Effector memory CD4-positive, alpha-beta T cell (primary cell): ENCODE results near the gene KANK2.

Source experiments
- DNase-seq, 3 donors: peaks; one replicate each; pipeline ENCODE4 v3.0.0-alpha.2; 2020
- H3K27ac ChIP-seq: 2 replicates; pipeline ENCODE4 v1.7.0; 2013; ENCODE audit warnings: mild to moderate bottlenecking, low read length, moderate library complexity; ENCODE audit not compliant: insufficient read depth, poor library complexity, severe bottlenecking
- H3K27me3 ChIP-seq: replicated peaks from 2 replicates; pipeline ENCODE4 v1.7.0; 2013; ENCODE audit warnings: mild to moderate bottlenecking, low read length; ENCODE audit not compliant: insufficient read depth, control insufficient read depth, poor library complexity, severe bottlenecking
- H3K36me3 ChIP-seq: 2 replicates; pipeline ENCODE4 v1.7.0; 2013; ENCODE audit warnings: mild to moderate bottlenecking, low read length, moderate library complexity; ENCODE audit not compliant: control insufficient read depth, insufficient read depth
- H3K4me1 ChIP-seq: 2 replicates; pipeline ENCODE4 v1.7.0; 2013; ENCODE audit warnings: low read length, mild to moderate bottlenecking; ENCODE audit not compliant: control insufficient read depth, insufficient read depth, poor library complexity, severe bottlenecking
- H3K4me3 ChIP-seq: 2 replicates; pipeline ENCODE4 v1.7.0; 2013; ENCODE audit warnings: low read length, low read depth, mild to moderate bottlenecking; ENCODE audit not compliant: insufficient read depth, poor library complexity, severe bottlenecking
- H3K9me3 ChIP-seq: 2 replicates; pipeline ENCODE4 v1.7.0; 2013; ENCODE audit warnings: mild to moderate bottlenecking, low read length, moderate library complexity; ENCODE audit not compliant: control insufficient read depth

The KANK2 gene

DNA sequence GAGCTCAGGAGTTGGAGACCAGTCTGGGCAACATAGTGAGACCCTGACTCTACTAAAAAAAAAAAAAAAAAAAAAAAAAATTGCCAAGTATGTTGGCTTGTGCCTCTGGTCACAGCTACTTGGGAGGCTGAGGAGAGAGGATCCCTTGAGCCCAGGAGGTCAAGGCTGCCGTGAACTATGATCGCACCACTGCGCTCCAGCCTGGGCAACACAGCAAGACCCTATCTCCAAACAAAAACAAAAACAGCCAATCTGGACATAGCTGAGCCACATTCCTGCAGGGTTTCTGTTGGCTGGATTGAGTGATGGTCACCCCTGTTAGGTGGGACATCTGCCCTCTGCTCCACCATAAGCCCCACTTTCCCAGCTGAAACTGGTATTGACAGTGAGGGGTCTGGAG, 28.5 kb upstream of the KANK2 start:
- H3K9me3 ChIP-seq: no peaks in the 10 kb centered on the region
- H3K4me3 ChIP-seq: no peak overlapping the region
- no peaks in the 10 kb centered on the region for H3K36me3 ChIP-seq
- H3K27me3 ChIP-seq: no peaks in the 10 kb centered on the region
- no peak for DNase-seq
- H3K4me1 ChIP-seq: no peaks in the 10 kb centered on the region
- no peak overlapping the region for H3K27ac ChIP-seq

DNA sequence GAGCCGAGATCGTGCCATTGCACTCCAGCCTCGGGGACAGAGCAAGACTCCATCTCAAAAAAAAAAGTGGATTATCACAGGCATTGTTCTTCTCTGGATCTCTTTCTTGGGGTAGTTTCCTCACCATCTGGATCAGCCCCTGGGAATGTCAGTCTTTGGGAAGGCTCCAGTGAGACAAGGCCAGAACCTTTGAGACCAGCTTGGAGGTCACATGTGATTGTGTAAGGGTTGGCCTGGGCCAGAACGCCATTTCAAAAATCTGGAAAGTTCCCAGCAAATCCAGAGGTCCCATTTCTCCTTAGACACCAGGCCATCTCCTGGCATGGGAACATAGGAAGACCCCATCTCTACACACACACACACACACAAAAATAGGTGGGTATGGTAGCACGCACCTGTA, 27.8 kb upstream of the KANK2 start:
- Histone ChIP-seq H3K4me1 (no peaks in the 10 kb centered on the region), H3K4me3 (no peak overlapping the region), H3K27me3 (no peaks in the 10 kb centered on the region), H3K36me3 (no peaks in the 10 kb centered on the region), H3K27ac (no peak overlapping the region), H3K9me3 (no peaks in the 10 kb centered on the region)
- no peak for DNase-seq

DNA sequence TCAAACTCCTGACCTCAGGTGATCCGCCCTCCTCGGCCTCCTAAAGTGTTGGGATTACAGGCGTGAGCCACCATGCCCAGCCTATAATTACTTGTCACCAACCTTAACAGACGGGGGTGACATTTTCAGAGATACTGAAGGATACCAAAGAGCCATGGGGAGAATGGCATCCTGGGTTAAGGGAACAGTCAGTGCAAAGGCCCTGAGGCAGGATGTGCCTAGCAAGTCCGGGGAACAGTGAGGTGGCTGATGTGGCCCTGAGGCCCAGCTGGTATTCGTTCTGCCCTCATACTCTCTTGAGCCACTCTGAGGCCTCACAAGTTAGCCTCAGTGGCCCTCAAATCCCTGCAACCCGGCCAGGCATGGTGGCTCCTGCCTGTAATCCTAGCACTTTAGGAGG, 27.1 kb upstream of the KANK2 start:
- Histone ChIP-seq H3K27me3 (no peaks in the 10 kb centered on the region), H3K4me3 (no peak overlapping the region), H3K9me3 (no peaks in the 10 kb centered on the region), H3K4me1 (no peaks in the 10 kb centered on the region), H3K27ac (no peak overlapping the region), H3K36me3 (no peaks in the 10 kb centered on the region)
- no peak for DNase-seq

DNA sequence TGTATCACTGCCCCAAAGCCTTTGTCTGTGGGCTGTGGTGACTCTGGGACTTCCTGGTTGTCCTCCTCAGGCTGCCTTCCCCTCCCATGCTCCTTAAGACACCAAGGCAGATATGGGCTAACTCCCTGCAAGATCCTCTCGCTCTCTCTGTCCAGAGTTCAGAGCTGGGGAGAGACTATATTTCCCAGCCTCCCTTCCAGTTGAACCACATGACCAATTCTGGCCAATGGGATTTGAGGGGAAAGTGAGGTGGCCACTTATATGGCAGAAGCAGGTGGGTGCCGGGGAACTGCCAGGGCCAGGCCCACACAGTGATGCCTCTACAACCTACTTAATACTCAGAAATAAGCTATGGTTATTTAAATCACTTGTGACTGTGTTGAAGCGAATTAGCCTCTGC, 25.9 kb upstream of the KANK2 start:
- no peak for DNase-seq
- Histone ChIP-seq H3K36me3 (no peaks in the 10 kb centered on the region), H3K9me3 (no peaks in the 10 kb centered on the region), H3K4me1 (no peaks in the 10 kb centered on the region), H3K27me3 (no peaks in the 10 kb centered on the region), H3K4me3 (no peak overlapping the region), H3K27ac (no peak overlapping the region)

- Histone ChIP-seq H3K27me3 (no peaks in the 10 kb centered on the region), H3K4me3 (no peak overlapping the region), H3K27ac (no peak overlapping the region), H3K36me3 (no peaks in the 10 kb centered on the region), H3K4me1 (no peaks in the 10 kb centered on the region), H3K9me3 (no peaks in the 10 kb centered on the region)
- no peak for DNase-seq
Measured at GRCh38 chr19:11221082-11221598, 23.8 kb upstream of the KANK2 start.

DNA sequence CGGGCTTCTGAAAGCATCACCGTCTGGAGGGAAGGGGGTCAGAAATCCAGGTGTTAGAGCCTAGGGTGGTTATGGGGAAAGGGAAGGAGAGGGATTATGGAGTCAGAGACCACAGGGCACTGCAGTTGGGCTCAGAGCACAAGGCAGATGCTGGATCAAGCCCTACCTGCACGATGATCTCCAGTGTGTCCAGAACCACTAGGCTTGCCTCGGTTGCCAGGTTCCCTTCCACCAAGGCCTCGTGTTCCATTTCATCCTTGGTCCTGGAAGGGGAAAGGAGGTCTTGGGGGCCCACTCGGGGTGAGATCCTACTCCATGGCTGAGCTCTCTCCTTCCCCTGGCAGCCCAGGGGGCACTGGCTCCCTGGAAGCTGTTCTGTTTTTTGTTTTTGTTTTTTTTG, 17.0 kb upstream of the KANK2 start:
- no peaks in the 10 kb centered on the region for H3K27me3 ChIP-seq
- no peaks in the 10 kb centered on the region for H3K36me3 ChIP-seq
- H3K4me1 ChIP-seq: no peaks in the 10 kb centered on the region
- DNase-seq: no peak
- no peak overlapping the region for H3K4me3 ChIP-seq
- H3K9me3 ChIP-seq: no peaks in the 10 kb centered on the region
- H3K27ac ChIP-seq: no peak overlapping the region

DNA sequence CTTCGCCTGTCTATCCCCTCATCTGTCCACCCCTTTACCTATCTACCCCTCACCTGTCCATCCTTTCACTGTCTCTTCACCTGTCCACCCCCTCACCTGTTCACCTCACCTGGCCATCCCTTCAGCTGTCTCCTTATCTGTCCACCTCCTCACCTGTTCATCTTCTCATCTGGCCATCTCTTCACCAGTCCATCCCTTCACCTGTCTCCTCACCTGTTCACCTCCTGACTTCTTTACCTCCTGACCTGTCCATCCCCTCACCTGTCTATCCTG, 13.2 kb upstream of the KANK2 start:
- Histone ChIP-seq H3K36me3 (no peaks in the 10 kb centered on the region), H3K27me3 (no peaks in the 10 kb centered on the region), H3K4me3 (no peak overlapping the region), H3K9me3 (no peaks in the 10 kb centered on the region), H3K4me1 (no peaks in the 10 kb centered on the region), H3K27ac (no peak overlapping the region)
- no peak for DNase-seq

DNA sequence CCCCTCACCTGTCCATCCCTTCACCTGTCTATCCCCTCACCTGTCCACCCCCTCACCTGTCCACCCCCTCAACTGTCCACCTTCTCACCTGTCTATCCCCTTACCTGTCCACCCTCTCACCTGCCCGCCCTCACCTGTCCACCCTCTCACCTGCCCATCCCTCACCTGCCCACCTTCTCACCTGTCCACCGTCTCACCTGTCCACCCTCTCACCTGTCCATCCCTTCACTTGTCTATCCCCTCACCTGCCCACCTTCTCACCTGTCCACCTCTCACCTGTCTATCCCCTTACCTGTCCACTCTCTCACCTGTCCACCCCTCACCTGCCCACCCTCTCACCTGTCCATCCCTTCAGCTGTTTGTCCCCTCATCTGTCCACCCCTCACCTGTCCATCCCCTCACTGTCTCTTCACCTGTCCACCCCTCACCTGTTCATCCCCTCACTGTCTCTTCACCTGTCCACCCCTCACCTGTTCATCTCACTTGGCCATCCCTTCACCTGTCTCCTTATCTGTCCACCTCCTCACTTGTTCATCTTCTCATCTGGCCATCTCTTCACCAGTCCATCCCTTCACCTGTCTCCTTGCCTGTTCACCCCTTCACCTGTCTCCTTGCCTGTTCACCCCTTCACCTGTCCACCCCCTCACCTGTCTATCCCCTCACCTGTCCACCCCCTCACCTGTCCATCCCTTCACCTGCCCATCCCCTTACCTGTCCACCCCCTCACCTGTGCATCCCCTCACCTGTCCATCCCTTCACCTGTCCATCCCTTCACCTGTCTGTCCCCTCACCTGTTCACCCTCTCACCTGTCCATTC, 12.7 kb upstream of the KANK2 start:
- no peak overlapping the region for H3K4me3 ChIP-seq
- H3K27me3 ChIP-seq: no peaks in the 10 kb centered on the region
- DNase-seq: no peak
- no peaks in the 10 kb centered on the region for H3K4me1 ChIP-seq
- no peak overlapping the region for H3K27ac ChIP-seq
- H3K9me3 ChIP-seq: no peaks in the 10 kb centered on the region
- H3K36me3 ChIP-seq: no peaks in the 10 kb centered on the region

DNA sequence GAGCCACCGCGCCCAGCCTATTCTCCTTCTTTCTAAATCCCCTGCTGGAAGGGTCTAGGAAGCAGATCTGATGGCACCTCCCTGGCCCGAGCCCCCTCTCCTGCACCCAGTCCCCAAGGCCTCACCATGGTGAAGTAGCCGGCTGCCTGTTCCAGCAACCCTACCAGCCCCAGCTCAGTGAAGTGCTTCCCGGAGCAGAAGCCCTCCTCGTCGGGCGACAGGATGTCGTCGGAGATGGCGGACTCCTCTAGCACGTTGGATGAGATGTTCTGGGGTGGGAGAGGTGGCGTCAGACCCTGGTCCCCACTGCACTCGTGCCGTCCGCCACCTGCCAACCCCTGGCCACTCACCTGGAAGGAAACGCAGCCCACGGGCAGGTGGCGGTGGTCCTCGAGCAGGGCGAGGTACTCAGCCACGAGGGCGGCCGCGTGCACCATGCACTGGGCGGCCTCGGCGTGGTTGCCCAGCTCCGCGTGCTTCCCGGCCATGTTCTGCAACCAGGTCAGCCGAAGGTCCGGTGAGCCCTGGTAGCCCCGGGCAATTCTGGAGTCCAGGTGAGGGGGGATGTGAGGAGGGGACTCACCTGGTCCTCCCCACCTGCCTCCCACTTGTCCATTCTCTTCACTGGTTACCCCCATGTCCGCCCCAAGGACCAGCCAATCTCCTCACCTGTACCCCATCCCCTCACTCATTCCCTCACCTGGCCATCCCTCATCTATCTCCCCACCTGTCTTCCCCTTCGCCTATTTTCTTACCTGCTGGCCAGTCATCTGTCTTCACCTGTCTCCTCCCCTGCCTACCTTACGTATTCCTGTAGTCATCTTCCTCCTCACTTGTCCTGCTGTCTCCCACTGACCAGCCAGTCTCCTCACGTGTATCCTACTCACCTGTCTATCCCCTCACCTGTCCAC, 11.5 kb upstream of the KANK2 start:
- DNase-seq: no peak
- no peak overlapping the region for H3K4me3 ChIP-seq
- H3K27me3 ChIP-seq: no peaks in the 10 kb centered on the region
- no peaks in the 10 kb centered on the region for H3K4me1 ChIP-seq
- H3K9me3 ChIP-seq: no peaks in the 10 kb centered on the region
- H3K27ac ChIP-seq: no peak overlapping the region
- no peaks in the 10 kb centered on the region for H3K36me3 ChIP-seq

DNA sequence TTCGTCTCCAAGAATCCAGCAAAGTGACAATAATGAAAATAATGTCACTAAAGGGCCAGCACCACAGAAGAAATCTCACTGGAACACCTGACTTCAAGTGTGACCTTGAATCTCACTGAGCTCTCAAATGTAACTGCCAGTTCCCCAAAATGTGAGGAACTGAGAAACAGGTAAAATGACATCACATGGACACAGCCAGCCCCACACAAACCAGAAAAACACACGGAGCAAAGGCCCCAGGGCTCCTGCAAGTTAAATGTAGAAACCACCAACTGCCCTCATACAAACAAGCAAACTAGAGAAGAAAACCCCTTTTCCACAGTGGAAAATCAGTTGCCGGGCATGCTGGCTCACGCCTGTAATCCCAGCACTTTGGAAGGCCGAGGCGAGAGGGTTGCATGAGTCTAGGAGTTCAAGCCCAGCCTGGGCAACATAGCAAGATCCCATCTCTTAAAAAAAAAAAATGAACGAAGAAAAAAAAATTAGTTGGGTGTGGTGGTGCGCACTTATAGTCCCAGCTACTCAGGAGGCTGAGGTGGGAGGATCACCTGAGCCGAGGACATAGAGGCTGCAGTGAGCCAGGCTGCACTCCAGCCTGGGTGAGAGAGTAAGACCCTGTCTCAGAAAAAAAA, 8.7 kb upstream of the KANK2 start:
- DNase-seq: no peak
- Histone ChIP-seq H3K27me3 (no peaks in the 10 kb centered on the region), H3K27ac (no peak overlapping the region), H3K4me3 (no peak overlapping the region), H3K36me3 (no peaks in the 10 kb centered on the region), H3K9me3 (no peaks in the 10 kb centered on the region), H3K4me1 (no peaks in the 10 kb centered on the region)
